ENCODE data around the gene FLT1.

DNA sequence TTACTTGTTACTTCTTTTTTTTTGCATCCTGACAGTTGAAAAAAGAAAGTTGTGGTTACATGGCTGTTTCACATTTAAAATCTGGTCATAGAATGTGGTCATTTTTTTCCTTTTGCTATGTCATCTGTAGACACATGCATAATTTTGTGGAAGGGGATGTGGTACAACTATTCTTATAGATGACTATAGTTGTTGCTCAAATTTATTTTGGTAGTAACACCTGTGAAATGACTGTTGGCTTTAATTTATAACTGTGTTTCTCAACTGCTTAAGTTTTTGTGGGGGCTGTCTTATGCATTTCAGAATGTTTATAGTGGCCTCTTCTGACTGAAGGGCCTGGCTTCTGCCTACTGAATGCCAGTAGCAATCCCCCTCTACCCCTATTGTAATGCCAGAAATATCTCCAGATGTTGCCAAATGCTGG lies 226.1 kb downstream of the FLT1 start:
- no peak for TF ChIP-seq EZH2 (IDR thresholded peaks at IDR 0.05; ENCODE audit: low read length, missing control alignments)
- TF ChIP-seq, protein P1, sequence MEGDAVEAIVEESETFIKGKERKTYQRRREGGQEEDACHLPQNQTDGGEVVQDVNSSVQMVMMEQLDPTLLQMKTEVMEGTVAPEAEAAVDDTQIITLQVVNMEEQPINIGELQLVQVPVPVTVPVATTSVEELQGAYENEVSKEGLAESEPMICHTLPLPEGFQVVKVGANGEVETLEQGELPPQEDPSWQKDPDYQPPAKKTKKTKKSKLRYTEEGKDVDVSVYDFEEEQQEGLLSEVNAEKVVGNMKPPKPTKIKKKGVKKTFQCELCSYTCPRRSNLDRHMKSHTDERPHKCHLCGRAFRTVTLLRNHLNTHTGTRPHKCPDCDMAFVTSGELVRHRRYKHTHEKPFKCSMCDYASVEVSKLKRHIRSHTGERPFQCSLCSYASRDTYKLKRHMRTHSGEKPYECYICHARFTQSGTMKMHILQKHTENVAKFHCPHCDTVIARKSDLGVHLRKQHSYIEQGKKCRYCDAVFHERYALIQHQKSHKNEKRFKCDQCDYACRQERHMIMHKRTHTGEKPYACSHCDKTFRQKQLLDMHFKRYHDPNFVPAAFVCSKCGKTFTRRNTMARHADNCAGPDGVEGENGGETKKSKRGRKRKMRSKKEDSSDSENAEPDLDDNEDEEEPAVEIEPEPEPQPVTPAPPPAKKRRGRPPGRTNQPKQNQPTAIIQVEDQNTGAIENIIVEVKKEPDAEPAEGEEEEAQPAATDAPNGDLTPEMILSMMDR (conservative IDR thresholded peaks at IDR 0.05 in 1 of 2, IDR thresholded peaks at IDR 0.05 in 1 of 2; ENCODE audit: low read depth in 1 of 2, low read length in 2 of 2): no peak

All from fibroblast of lung (primary cell).